Lung (tissue), 12 donors: ENCODE measurements around the gene TTL. TPM values are rescaled to one million over a fixed set of nuclear protein-coding genes. Genes with fewer than 3 reads are reported as not detected.
"Not testable (repeated sequence)": the region's sequence is repeated elsewhere in the genome, so short reads cannot be mapped to it uniquely, and the experiment has no call there.

Experiments
- ATAC-seq: fragments of 200-7000 bp; cut with Tn5 transposase; one replicate; pipeline ENCODE4 v1.9.1; 2020; ENCODE audit warnings: moderate number of reproducible peaks; ENCODE audit not compliant: insufficient read depth, low FRiP score
- DNase-seq, 3 donors: peaks; one replicate each; pipeline ENCODE4 v3.0.0-alpha.2; 2013 to 2017
- H3K27ac ChIP-seq, 2 donors: one replicate each; pipeline ENCODE4 v1.5.1; 2013; ENCODE audit warnings: mild to moderate bottlenecking in 2 of 2, moderate library complexity in 2 of 2, control low read depth in 1 of 2, inconsistent platforms in 1 of 2, low read depth in 1 of 2, low read length in 1 of 2
- H3K27me3 ChIP-seq, 3 donors: one replicate each; pipeline ENCODE4 v1.5.1; 2013; ENCODE audit warnings: low read length in 2 of 3; ENCODE audit not compliant: control insufficient read depth in 3 of 3, insufficient read depth in 3 of 3
- H3K36me3 ChIP-seq, 4 donors: one replicate each; pipeline ENCODE4 v1.5.1; 2013; ENCODE audit warnings: low read length in 4 of 4, mild to moderate bottlenecking in 1 of 4, moderate library complexity in 1 of 4; ENCODE audit not compliant: control insufficient read depth in 4 of 4, insufficient read depth in 4 of 4
- H3K4me1 ChIP-seq, 5 donors: one replicate each; pipeline ENCODE4 v1.5.1; 2013; ENCODE audit warnings: low read length in 5 of 5, mild to moderate bottlenecking in 2 of 5, moderate library complexity in 1 of 5; ENCODE audit not compliant: control insufficient read depth in 5 of 5, insufficient read depth in 5 of 5
- H3K4me3 ChIP-seq: one replicate; pipeline ENCODE4 v1.5.1; 2013; ENCODE audit warnings: mild to moderate bottlenecking, control low read depth, moderate library complexity
- H3K9ac ChIP-seq, 2 donors: one replicate each; pipeline ENCODE4 v1.5.1; 2013; ENCODE audit warnings: low read length in 2 of 2, control low read depth in 1 of 2; ENCODE audit not compliant: insufficient read depth in 1 of 2
- H3K9me3 ChIP-seq, 4 donors: one replicate each; pipeline ENCODE4 v1.5.1; 2013; ENCODE audit warnings: low read length in 3 of 4, mild to moderate bottlenecking in 1 of 4, moderate library complexity in 1 of 4; ENCODE audit not compliant: control insufficient read depth in 4 of 4, insufficient read depth in 3 of 4
- WGBS, 2 donors: extraction: QIAGEN DNeasy Blood & Tissue Kit; methylation state at CpG; one replicate each; pipeline ENCODE4 v1.1.7; 2013; 5-methylcytosine and 5-hydroxymethylcytosine counted together
- polyA plus RNA-seq, 2 donors: library from polyadenylated mRNA; stranded (reverse); fragments of 200-250 nt; gene quantifications; one replicate each; pipeline ENCODE4 v1.2.1, GENCODE V29; 2013
- total RNA-seq, 2 donors: library from RNA; depleted of rRNA in 1 of 2; stranded (reverse); fragments of >200 nt in 1 of 2; gene quantifications; one replicate each; pipeline ENCODE4 v1.2.1, GENCODE V29; 2014 to 2021
- TF ChIP-seq, protein P1 (sequence below): IDR thresholded peaks from 2 replicates; pipeline ENCODE4 v1.5.1; 2012; ENCODE audit warnings: mild to moderate bottlenecking; ENCODE audit errors: control extremely low read depth, extremely low read depth
- donor health status: control.
- donor health status: control.
- donor health status: Bipolar disorder and iron deficiency.
- donor health status: healthy.
- donor health status: DM: yes; HTN: yes; CAD: no.

TTL gene
- total and polyA plus RNA-seq, 4 donors, result 12.5 to 32.8 (median 22.8) TPM

DNA sequence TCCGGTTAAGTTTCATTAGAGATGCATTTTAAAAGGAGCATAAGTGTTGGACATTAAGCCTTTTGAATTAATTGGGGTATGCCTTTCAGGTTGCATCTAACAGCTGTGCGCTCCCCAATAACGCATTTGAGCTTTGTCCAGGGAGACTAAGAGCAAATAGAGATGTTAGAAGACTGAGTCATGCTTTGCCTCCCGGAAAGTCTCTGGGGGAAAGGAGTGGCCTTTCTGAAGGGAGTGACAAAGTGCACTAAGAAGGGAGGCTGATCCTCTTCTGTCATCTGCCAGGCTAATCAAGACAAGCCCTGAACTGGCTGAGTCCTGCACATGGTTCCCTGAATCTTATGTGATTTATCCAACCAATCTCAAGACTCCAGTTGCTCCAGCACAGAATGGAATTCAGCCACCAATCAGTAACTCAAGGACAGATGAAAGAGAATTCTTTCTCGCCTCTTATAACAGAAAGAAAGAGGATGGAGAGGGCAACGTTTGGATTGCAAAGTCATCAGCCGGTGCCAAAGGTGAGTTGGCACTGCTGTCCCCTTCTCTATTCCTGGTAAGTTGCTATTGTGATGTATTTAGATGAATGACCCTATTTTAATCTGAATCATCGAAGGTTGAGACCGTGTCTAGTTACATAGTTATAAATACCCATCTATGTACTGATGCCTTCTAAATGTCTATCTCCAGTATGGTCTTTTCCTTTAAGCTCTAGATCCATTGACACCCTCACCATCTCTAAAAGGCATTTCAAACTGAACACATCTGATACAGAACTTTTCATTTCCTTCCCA lies 12.1 kb downstream of the TTL start:
- 72 to 79% methylated on average over 9 of the region's 9 CpGs for WGBS, 2 donors
- H3K9me3 ChIP-seq, result no peaks in the 10 kb centered on the region
- DNase-seq, result no peak
- TF ChIP-seq, protein P1, sequence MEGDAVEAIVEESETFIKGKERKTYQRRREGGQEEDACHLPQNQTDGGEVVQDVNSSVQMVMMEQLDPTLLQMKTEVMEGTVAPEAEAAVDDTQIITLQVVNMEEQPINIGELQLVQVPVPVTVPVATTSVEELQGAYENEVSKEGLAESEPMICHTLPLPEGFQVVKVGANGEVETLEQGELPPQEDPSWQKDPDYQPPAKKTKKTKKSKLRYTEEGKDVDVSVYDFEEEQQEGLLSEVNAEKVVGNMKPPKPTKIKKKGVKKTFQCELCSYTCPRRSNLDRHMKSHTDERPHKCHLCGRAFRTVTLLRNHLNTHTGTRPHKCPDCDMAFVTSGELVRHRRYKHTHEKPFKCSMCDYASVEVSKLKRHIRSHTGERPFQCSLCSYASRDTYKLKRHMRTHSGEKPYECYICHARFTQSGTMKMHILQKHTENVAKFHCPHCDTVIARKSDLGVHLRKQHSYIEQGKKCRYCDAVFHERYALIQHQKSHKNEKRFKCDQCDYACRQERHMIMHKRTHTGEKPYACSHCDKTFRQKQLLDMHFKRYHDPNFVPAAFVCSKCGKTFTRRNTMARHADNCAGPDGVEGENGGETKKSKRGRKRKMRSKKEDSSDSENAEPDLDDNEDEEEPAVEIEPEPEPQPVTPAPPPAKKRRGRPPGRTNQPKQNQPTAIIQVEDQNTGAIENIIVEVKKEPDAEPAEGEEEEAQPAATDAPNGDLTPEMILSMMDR, result no peak
- H3K4me1 ChIP-seq, result no peaks in the 10 kb centered on the region
- no peak for ATAC-seq
- H3K36me3 ChIP-seq, result peaks cover 0 to 11% (median 6%) of the 10 kb centered on the region in 4 donors
- no peaks in the 10 kb centered on the region for H3K27me3 ChIP-seq
- H3K4me3 ChIP-seq, result no peak overlapping the region
- H3K9ac ChIP-seq, result no peak overlapping the region
- H3K27ac ChIP-seq, result no peak overlapping the region

DNA sequence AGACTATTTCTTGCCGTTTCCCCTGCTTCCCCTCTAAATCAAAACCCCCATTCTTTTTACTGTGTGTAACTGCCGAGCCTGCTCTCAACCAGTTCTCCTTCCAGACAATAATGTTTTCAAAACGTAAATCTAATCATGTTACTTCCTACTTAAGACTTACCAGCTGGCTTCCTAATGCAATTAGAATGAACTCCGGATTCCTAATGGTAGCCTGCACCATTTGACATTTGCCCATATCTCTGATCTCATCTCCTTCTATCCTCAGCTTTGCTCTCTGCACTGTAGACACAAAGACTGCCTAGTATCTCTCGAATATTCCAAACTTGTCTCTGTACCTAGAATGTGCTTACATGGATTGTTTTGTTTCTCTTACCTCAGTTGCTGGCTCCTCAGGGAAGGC lies 12.9 kb downstream of the TTL start:
- ATAC-seq (no peak), DNase-seq (no peak)
- H3K27me3 ChIP-seq, result no peaks in the 10 kb centered on the region
- 61 to 72% methylated on average over 5 of the region's 5 CpGs for WGBS, 2 donors
- no peak overlapping the region for H3K9ac ChIP-seq
- H3K4me1 ChIP-seq, result no peaks in the 10 kb centered on the region
- H3K36me3 ChIP-seq, result peaks cover 0 to 11% (median 6%) of the 10 kb centered on the region in 4 donors
- H3K27ac ChIP-seq, result no peak overlapping the region
- no peaks in the 10 kb centered on the region for H3K9me3 ChIP-seq
- H3K4me3 ChIP-seq, result no peak overlapping the region
- TF ChIP-seq, protein P1, result no peak

DNA sequence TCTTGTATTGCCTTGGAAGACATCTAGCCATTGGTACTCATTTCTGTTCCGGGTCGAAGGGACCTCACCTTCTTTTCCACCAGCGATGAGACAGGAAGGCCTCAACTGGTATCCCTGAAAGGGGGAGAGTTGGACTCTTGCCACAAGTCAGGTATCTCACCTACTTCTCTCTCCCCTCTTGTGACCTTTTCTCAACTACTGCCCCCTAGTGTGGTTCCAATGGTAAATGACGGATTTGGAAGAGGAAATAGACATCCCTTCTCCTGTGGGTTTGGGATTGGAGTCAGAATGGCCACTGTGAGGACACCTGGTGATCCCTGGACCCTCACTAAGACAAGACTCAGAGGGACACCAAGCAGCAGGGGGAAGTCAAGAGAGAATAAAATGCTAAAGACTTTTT lies 13.9 kb downstream of the TTL start:
- H3K27me3 ChIP-seq, H3K4me1 ChIP-seq, H3K9me3 ChIP-seq, DNase-seq, ATAC-seq, H3K4me3 ChIP-seq, H3K27ac ChIP-seq, H3K9ac ChIP-seq: not testable (repeated sequence)
- peaks cover 0 to 11% (median 6%) of the 10 kb centered on the region in 4 donors for H3K36me3 ChIP-seq
- WGBS, 2 donors, result 73 to 94% methylated on average over 4 of the region's 4 CpGs

DNA sequence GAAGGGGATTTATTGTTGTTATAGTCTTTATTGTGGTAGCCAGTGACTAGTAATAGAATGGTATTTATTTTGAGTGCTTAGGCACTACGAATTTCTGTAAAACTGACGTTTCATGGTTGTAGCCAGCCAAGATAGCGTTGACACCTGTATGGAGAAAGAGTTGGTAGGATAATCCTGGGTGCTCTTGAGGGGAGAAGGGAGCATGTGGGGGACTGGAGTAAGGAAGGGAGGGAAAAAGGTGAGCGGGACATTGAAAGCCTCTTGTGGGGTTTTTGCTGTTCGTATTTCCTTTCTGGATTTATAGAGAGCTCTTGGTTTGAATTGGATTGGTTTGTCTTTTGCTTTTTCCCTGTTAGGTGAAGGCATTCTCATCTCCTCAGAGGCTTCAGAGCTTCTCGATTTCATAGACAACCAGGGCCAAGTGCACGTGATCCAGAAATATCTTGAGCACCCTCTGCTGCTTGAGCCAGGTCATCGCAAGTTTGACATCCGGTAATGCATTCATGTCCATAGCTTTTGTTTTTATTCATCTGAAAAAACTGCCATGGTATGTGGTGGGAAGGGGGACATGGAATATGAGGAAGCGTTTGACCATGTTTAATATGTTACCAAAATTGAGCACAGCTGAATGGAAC lies 19.0 kb downstream of the TTL start:
- H3K27ac ChIP-seq, H3K9me3 ChIP-seq, H3K4me3 ChIP-seq, H3K27me3 ChIP-seq, H3K9ac ChIP-seq, H3K4me1 ChIP-seq: not testable (repeated sequence)
- ATAC-seq (peak; percentile 83), DNase-seq (peak in 2 of 3 donors; percentile 24 to 35)
- 38 to 50% methylated on average over 9 of the region's 10 CpGs for WGBS, 2 donors
- H3K36me3 ChIP-seq, result peaks cover 0 to 11% (median 5%) of the 10 kb centered on the region in 4 donors

DNA sequence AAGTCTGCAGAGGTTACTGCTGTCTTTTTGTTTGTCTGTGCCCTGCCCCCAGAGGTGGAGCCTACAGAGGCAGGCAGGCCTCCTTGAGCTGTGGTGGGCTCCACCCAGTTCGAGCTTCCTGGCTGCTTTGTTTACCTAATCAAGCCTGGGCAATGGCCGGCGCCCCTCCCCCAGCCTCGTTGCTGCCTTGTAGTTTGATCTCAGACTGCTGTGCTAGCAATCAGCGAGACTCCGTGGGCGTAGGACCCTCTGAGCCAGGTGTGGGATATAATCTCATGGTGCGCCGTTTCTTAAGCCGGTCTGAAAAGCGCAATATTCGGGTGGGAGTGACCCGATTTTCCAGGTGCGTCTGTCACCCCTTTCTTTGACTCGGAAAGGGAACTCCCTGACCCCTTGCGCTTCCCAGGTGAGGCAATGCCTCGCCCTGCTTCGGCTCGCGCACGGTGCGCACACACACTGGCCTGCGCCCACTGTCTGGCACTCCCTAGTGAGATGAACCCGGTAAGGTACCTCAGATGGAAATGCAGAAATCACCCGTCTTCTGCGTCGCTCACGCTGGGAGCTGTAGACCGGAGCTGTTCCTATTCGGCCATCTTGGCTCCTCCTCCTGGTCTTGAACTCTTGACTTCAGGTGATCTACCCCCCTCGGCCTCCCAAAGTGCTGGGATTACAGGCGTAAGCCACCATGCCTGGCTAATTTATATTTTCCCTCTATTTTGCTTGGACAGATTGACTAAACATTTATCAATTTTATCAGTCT lies 27.5 kb downstream of the TTL start:
- ATAC-seq, H3K9ac ChIP-seq, H3K4me3 ChIP-seq, H3K4me1 ChIP-seq, H3K27me3 ChIP-seq, DNase-seq, H3K9me3 ChIP-seq, H3K27ac ChIP-seq, H3K36me3 ChIP-seq: not testable (repeated sequence)
- 85% methylated on average over 18 to 30 of the region's 32 CpGs for WGBS, 2 donors
